Tongue (tissue), 2 donors: ENCODE measurements around the gene SPTBN1. TPM values are rescaled to one million over a fixed set of nuclear protein-coding genes. Genes with fewer than 3 reads are reported as not detected.

ENCODE experiments used
- DNase-seq: peaks from one replicate; pipeline ENCODE4 v3.0.0-alpha.2; 2015
- total RNA-seq: library from RNA; depleted of rRNA; stranded (reverse); fragments of >200 nt; gene quantifications from one replicate; pipeline ENCODE4 v1.2.3, GENCODE V29; 2014

The SPTBN1 gene
- total RNA-seq: 402 TPM

DNA sequence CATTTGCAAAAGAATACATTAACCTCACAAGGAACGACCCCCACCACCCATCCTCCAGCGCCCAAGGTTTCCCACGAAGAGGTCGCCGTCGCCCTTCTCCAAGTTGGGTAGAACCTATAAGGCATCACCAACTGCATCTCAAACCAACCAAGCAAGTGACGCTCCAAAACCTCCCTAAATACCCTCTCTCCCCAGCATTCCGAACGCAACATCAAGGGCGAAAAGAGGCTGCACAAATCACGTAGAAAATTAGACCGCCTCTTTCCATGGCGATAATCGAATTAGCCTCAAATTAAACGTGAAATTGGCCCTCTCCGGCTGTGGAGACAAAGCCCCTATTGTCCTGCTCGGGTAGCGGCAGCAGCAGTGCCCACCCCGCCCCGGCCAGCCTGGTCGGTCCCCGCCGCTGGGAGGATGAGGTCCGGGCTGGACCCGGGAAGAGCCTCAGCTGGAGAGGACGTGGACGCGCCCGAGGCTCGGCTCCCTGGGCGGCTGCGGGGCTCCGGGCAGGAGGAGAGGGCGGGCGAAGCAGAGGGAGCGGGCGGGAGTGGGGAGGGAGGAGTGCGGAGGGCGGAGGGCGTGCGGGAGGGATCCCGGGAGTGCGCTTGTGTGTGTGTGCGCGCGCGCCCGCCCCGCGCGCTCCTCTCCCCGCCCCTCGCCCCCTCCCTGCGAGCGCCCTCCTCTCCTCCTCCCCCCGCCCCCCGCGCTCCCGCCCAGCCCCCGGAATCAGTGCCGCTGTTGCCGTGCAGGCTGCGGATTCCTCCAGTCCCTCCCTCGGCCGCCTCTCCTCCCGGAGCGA is at the start of gene SPTBN1:
SPTBN1 (plus strand) TSS at position 765 of the 799 bp plus-strand sequence. CDS start 70,092 bp downstream, outside the sequence.
- DNase-seq: peak; percentile 97

DNA sequence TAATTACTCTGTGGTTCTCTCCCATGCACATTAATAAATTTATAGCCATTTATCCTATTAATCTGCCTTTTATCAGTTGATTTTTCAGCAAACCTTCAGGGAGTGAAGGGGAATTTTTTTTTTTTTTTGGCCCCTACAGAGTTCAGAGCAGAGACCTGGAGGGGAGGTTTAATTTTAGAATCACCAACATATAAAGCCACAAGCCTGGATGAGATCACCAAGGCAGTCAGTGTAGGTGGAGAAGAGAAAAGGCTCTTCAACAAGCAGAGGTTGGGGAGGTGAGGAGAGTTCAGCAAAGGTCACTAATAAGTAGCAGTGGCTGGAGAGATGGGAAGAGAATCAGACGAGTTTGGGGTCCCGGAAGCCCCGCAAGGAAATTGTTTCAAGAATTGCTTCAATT is 48.4 kb upstream of the SPTBN1 start:
- DNase-seq: no peak

DNA sequence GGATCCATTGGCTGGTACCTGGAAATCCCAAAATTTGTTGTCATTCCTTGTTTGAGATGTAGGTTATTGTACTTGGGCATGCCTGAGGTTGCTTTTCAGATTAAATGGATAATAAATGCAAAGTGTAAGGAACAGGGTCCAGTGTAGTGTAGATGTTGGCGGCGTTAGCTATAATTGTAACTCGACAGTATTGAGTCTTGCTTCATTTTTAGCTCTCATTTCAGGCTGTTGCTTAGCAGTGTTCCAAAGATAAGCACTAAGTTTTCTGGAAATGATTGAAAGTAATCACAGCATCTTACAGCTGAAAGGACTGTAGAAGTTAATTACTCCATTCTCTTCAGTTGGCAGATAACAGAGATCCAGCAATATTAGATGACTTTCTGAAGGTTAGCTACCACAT is 47.8 kb upstream of the SPTBN1 start:
- DNase-seq: no peak

DNA sequence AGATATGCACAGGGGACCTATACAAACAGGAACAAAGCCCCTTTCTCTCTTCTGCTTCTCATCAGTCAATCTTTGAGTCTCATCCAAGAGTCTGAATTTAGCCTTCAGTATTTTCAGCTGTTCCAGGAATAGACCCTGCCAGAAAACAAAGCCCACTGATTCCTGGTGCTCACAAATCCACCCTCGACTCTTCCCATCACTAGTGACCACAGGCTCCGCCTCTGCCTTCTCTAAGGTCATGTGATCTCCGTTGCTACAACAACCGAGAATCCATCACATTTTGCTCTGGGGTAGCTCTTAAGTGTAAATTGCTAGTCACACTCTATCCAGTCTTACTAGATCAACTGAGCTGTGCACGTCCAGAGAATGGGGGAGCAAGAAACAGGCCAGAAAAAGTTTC is 46.4 kb upstream of the SPTBN1 start:
- DNase-seq: peak; percentile 87

DNA sequence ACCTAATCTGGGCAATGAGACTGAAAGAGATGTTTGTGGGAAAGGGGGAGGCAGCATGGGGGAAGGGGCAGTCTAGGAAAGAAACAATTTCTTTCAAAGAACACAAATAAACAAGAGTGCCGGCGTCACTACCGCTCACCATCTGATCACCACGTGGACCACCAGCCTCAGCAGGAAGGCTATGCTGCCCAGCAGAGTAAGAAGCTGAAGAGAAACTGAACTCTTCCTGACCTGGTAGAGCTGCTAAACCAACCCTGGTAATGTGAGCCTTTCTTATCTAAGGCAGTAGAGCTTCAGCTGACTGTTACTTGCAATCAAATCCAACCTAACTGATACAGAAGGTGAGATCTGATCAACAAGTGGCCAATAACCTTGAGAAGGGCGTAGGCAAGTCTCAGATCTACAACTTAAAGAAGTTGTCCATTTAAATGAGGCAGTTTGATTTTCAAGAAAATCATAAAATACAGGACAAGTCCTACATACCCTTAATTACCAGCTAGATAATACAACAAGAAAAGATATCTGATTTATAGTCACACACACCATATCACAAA is 44.2 kb upstream of the SPTBN1 start:
- no peak for DNase-seq

DNA sequence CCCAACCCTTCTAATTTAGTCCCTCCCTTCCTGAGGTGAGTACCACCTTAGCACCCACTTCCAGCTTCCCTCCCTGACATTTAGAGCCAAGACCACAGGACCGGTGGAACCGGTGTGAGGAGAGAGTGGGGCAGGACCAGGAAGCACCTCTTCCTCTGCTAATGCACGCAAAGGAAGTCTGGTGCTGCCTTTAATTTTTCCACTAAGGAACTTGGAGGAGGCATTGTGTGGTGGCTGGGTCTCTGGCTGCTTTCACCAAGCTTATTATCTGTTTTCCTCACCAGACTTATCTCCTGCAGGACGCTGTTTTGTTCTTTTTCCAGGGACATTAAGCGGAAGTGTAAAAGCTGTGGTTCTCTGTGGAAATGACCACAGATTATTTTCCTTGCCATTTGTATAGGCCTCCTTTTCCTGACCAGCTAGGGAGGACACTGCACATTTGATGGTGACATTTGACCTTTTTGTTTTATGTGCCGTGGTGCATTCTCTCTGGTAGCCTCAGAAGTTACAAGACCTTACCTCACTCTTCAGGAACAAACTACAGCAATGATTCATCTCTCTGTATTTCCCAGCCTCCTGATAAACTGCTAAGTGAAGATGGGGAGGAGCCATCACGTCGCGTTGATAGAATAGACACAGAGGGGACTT is 39.8 kb upstream of the SPTBN1 start:
- DNase-seq: no peak

DNA sequence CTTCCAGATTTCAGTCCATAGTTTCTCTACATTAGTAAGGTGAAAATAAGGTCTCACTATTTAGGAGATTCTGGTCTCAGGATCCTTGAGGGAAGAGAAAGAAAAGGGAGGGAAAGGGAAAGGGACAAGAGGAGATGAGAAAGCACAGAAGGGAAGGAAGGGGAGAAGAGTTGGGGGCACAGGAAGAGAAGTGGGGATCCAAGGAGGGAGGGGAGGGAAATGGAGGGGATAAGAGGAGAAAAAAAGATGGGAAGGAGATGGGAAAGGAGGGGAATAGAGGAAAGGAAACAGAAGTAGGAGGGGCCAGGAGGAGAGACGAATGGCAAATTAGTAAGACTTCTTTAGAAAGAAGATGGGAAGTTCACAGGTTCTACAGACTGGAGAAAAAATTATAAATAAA is 39.2 kb upstream of the SPTBN1 start:
- no peak for DNase-seq

DNA sequence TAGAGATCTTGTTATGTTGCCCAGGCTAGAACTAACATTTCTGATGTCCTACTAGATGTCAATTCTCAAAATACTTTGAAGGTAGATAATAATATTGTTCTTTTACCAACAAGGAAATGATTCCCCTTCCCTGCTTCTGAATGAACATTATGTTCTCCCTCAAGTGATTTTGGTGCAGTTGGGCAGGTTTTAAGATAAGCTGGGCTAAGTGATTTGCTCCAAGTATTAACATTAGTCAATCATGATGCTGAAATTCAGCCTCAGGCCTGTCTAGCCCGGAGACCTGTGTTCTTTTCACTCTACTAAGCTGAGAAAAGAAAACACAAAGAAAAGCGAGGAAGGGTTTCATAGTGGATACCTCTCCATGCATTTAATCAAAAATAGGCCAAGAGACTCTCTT is 38.5 kb upstream of the SPTBN1 start:
- no peak for DNase-seq

DNA sequence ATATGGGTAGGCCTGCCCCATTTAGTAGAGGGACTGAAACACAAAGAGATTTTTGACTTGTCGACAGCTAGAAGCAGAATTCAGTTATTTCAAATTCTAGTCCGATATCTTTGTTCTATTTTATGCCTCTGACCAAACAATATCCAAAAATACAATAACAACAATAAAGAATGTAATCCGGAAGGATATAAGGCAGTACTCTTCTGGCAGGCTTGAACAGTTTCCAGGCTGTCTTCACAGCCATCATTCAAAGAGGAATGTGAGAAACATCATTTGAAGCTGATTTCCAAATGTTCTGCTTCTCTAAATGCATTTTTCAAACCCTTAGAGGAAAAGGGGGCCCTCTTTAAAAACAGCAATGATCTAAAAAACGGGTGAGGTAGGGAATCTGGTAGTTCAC is 36.7 kb upstream of the SPTBN1 start:
- DNase-seq: peak; percentile 48

DNA sequence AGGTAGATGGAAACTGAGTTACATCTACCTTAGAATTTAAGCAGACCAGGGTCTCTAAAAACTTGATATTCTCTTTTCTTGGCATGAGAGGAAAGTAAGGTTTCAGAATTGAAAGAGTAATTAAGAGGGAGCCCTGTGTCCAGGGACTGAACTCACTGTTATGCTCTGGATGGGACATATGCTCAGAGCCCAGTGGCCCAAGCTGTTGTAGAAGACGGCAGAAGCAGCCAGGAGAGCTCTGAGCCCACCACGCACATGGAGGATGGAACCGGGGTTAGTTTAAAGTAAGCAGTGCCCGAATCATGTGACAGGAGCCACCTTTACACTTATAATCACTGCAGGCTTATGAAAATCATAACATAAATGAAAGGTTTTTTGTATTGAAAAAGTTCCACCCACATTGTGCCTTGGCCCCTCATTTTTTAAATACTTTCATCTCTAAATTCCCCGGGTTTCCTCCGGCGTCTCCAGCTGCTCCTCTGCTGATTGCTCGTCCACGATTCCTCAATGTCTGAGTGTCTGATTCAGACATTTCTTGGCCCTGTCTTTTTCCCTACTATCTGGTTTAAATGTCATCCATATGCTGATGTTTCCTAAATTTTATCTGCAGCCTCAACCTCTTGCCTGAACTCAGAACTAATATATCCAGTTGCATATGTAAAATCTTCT is 36.1 kb upstream of the SPTBN1 start:
- no peak for DNase-seq

DNA sequence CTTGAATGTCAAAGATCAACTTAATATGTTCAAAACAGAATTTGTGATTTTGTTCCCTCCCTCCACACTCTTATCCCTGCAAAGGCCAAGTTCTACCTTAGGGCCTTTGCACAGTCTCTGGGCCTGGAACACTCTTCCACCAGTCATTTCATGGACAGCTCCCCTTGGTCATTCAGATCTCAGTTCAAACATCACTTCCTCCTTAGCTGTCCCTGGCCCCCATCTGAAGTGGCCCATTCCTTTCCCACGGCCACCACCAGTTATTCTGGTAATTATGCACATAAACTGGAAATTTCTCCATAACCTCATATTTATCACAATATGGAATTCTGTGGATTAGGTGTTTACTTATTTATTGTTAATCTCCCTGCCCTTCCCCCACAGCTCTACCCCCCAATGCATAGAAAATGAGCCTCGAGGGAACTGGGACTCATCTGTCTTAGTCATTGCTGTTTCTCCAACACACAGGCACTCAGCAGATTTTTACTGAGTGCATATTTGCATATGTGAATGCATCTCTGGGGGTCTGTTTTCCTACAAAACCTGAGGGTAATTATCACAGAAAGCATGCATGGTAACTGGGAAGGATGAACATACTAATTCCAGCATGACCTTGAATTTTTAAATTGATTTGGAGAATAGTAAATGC is 35.5 kb upstream of the SPTBN1 start:
- no peak for DNase-seq

DNA sequence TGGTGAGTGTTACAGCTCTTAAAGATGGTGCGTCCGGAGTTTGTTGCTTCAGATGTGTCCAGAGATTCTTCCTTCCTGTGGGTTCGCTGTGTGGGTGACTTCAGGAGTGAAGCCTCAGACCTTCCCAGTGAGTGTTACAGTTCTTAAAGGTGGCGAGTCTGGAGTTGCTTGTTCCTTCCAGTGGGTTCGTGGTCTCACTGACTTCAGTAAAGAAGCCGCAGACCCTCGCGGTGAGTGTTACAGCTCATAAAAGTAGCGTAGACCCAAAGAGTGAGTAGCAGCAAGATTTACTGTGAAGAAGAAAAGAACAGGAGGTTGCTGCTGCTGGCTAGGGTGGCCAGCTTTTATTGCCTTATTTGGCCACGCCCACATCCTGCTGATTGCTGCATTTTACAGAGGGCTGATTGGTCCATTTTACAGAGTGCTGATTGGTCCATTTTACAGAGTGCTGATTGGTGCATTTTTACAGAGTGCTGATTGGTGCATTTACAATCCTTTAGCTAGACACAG is 34.0 kb upstream of the SPTBN1 start:
- DNase-seq: no peak

DNA sequence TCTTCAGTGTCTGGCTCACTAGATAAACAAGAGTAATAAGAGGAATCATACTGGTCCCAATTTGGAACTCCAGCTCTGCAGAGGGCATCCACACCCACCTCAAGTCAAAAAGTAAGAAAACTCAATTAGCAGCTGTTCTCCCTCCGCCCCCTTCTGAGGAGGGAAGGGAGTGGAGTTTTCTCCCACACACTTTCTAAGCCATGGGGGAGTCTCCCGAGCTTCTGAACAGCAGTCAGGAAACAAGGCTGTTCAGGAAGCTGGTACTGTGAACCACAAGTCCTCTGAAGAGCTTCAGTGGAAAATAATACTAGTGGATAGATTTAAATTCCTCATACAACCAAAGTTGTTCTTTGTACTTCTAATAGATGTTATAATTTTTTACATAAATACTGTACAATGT is 32.9 kb upstream of the SPTBN1 start:
- no peak for DNase-seq

DNA sequence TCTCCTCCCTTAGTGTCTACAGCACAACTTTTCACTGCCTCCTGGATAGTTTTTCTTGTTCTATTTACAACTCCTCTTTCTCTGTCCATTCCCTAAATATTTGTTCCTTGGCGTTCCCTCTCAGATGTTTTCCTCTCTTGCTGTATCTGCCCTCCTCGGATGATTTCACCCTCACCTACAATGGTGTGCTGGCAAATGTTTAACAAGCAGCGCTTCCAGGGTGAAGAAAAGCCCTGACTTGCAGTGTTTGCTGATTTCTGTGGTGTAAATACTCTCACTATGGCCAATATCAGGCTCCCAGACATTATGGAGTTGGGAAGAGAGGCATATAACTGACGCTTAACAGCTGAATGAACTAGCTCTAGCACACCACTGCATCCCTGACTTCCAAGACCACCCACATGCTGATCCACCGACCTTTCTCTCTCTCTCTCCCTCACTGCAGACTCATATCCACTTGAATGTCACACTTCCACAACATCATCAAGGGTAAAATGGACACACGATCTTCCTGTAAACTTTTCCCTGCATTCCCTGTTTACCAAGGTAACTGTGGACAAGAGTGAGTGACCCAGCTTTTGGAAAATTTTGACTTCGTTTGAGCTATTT is 31.5 kb upstream of the SPTBN1 start:
- DNase-seq: no peak

DNA sequence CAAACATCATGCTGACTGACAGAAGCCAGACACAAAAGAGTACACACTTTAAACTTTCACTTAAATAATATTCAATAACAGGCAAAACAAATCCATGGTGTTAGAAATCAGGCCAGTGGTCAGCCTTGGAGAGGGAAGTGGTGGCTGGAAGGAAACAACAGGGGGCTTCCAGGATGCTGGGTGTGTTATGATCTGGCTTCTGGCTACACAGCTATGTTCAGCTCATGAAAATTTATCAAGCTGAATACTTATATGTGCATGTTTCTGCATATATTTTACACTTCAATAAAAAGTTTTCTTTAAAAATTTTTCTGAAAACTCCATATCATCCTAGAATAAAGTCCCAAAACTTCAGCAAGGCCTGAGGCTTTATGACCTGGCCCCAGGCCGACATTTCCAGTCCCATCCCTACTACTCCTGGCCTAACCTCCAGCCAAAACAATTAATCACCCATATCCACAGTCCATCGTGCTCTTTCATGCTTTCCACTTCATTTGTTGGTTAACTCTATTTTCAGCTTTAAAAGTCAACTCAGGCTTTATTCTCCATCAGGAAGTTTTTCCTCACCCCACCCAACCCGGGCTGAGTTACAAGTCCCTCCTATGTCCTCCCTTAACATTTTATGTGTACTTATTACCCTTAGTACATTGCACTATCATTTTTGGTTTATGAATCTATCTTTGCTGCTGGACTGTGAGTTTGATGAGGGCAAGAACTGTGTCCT is 27.9 kb upstream of the SPTBN1 start:
- peak; percentile 32 for DNase-seq

DNA sequence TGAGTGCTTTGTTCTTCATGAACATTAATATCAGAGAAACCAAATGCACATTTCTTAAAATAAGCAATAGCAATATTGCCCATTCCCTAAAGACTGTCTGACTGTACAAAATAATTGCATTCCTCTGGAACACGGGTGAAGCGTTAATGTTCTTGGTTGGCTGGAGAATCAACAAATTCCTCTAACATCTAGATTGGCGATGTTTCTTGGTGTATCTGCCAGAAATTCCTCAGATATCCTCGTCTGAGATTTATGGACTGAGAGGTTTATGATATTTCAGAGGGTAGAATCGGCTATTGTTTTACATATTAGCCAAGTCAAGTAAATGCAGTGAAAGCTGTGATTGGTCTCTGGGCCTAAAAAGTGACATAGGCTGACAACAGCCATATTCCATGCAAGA is 27.1 kb upstream of the SPTBN1 start:
- no peak for DNase-seq

DNA sequence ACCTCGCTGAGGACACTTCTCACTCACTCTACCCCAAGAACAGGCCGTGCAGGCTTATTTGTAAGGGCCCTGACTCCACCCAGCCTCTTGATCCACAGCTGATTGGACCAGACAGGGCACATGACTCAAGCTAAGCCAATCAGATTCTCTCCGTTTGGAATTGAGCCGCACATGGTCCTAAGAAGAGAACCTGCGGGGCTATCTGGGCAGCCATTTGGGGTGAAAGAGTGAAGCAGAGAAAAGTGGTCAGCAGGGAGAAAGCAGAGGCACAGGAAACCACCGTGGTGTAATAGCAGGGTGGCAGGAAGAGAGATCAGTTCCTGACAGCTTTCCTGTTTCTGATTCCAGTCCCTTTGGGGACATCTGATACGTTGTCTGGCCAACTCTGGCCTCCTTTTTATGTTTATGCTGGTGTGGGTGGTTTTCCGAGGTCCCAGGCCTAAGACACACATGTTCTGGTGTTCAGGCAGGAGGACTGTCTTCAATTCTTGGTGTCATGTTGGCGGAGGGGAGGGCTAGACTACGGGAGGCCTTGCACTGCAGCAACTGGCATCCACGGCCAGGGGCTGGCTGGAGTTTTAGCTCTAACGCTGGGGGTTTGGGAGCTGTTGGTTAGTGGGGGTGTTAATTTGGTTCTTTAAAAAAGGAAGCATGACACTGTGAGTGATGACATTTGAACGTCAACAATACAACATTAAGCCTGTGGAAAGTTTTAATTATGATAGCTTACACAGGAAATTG is 26.1 kb upstream of the SPTBN1 start:
- no peak for DNase-seq

DNA sequence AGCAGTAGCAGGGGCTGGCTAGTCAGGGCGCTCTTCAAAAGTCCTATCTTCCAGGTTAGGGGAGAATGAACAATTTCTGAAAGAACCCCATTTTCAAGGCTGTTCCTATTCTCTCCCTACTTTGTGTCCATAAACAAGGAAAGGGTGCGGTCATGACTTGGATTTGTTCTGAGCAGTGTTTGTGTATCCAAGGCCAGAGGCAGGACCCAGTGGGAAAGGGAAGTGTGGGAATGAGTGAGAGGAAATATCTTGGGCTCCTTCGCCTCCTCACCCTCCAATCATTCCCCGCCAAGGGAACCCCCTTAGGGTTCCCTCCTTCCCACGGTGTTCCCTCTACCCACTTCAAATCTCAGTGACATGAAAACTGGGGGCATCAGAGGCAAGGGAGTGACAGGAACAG is 25.5 kb upstream of the SPTBN1 start:
- DNase-seq: no peak

DNA sequence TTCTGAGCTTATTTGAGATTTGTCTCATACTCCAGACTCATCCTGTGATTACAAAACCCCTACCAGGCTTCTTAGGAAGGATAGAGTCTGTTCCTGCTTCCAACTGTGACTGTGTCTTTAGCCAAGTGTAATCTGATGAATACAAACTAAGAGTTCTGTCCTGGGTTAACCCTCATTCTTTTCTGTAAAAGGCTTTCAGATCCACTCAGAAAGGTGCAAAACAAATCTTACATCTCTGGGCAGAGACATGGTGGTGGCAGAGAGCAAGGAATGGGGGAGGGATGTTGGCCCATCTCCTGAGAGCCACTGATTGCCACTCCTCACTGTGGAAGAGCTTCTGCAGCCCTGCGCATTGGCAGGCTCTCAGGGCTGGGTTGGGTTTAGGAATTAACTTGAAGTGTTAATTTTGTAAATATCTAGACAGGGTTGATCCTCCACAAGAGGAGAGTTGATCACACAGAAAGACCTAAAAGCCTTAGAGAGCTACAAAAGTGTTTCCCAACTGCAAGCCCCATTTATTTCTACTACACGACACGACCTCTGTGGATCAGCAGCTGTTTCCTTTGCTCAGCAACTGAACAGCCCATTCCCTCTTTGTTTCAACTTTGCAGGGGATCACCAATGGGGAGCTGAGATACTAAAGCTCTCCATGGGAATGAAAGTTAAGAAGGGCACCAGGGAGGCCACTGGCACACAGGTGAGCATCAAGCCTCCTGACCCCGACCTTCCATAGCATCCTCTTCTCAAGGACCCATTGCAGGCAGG is 23.7 kb upstream of the SPTBN1 start:
- DNase-seq: no peak

DNA sequence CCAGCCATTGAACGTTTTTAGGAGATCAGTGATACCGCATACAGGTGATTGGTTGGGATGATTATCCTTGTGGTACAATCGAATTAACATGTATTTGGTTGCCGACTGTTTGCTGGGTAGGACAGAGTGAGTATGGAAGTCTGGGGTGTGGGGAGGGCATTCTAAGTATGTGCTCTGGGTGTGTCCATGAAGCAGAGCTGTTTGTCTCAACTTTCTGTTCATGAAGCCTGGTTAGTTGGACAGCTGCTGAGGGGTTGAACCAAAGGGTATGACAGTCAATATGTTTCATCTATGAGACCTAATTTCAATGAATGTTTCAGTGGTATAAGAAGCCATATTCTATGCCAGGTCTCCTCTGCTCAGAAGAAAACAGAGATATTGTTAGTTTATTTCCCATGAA is 21.9 kb upstream of the SPTBN1 start:
- peak; percentile 58 for DNase-seq
